Esophagus muscularis mucosa (tissue), 3 donors: ENCODE data around the gene MTMR10.

ENCODE experiments used
- POLR2A ChIP-seq: fragments of 450-650 bp; IDR thresholded peaks from one replicate; pipeline ENCODE4 v1.6.1; 2017; ENCODE audit warnings: antibody characterized with exemption, moderate library complexity, mild to moderate bottlenecking, low read depth
- TF ChIP-seq, protein P1 (sequence below), 3 experiments: fragments of 200-600 bp in 2 of 3; fragments of 450-650 bp in 1 of 3; sonication (generic) in 2 of 3; IDR thresholded peaks; one replicate each; pipeline ENCODE4 v1.5.1; 2017 to 2019; ENCODE audit warnings: antibody characterized with exemption in 3 of 3, mild to moderate bottlenecking in 2 of 3, moderate library complexity in 1 of 3

DNA sequence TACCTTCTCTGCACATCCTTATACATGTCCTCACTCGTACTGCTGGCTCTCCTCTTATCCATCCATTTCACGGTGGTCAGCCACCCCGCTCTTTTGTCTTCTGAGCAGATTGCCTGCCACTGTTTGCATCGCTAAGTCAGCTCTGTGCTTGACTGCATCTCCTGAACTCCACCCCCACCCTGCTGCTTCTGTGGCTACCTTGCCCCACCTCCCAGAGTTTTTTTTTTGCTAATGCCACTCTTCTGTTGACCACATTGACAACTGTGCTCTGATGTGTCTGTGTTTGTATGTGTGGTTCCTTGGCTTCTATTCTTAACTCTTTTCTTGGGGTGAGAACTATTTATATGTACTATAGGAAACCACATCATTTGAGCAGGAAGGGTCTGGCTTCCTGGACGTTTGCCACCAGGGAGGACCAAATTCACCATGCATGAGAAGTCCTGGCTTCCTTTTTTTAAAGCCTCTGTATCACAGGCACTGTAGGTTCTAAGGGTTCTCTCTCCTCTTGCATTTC, 12.8 kb upstream of the MTMR10 start:
- TF ChIP-seq POLR2A: no peak
- TF ChIP-seq, protein P1, sequence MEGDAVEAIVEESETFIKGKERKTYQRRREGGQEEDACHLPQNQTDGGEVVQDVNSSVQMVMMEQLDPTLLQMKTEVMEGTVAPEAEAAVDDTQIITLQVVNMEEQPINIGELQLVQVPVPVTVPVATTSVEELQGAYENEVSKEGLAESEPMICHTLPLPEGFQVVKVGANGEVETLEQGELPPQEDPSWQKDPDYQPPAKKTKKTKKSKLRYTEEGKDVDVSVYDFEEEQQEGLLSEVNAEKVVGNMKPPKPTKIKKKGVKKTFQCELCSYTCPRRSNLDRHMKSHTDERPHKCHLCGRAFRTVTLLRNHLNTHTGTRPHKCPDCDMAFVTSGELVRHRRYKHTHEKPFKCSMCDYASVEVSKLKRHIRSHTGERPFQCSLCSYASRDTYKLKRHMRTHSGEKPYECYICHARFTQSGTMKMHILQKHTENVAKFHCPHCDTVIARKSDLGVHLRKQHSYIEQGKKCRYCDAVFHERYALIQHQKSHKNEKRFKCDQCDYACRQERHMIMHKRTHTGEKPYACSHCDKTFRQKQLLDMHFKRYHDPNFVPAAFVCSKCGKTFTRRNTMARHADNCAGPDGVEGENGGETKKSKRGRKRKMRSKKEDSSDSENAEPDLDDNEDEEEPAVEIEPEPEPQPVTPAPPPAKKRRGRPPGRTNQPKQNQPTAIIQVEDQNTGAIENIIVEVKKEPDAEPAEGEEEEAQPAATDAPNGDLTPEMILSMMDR (IDR thresholded peaks at IDR 0.05): no peak
